Gastrocnemius medialis (tissue), 4 donors: ENCODE measurements around the gene CEP72.

ENCODE experiments used
- POLR2A ChIP-seq, 2 donors: fragments of 450-650 bp; IDR thresholded peaks; one replicate each; pipeline ENCODE4 v1.6.1; 2017; ENCODE audit warnings: antibody characterized with exemption in 2 of 2, mild to moderate bottlenecking in 2 of 2, moderate library complexity in 2 of 2
- TF ChIP-seq, protein P1 (sequence below), 5 experiments: fragments of 450-650 bp in 3 of 5; fragments of 200-600 bp in 2 of 5; sonication (generic) in 2 of 5; IDR thresholded peaks in 4 of 5; conservative IDR thresholded peaks in 1 of 5; 1 replicate in 4 of 5; 2 replicates in 1 of 5; pipeline ENCODE4 v1.5.1; 2016 to 2019; ENCODE audit warnings: antibody characterized with exemption in 5 of 5, mild to moderate bottlenecking in 3 of 5, moderate library complexity in 3 of 5

DNA sequence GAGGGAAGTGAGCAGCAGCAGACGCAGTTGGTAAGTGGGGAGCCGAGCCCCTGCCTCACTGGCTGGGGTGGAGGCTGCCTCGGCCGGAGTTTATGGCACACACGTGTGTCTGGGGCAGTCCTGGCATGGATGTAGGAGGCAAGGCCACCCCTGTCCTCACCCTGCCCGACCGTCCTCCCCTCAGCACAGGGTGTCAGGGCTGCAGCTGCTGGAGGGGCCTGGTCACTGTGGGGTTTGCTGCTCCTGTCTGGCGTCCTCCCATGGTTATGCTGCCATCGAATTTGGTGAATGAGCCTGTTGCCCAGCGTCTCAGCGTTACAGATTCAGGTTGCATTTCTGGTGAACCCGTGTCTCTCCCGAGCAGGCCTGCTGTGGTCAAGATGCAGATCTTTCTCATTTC is 32.4 kb downstream of the CEP72 start:
- TF ChIP-seq, protein P1, sequence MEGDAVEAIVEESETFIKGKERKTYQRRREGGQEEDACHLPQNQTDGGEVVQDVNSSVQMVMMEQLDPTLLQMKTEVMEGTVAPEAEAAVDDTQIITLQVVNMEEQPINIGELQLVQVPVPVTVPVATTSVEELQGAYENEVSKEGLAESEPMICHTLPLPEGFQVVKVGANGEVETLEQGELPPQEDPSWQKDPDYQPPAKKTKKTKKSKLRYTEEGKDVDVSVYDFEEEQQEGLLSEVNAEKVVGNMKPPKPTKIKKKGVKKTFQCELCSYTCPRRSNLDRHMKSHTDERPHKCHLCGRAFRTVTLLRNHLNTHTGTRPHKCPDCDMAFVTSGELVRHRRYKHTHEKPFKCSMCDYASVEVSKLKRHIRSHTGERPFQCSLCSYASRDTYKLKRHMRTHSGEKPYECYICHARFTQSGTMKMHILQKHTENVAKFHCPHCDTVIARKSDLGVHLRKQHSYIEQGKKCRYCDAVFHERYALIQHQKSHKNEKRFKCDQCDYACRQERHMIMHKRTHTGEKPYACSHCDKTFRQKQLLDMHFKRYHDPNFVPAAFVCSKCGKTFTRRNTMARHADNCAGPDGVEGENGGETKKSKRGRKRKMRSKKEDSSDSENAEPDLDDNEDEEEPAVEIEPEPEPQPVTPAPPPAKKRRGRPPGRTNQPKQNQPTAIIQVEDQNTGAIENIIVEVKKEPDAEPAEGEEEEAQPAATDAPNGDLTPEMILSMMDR (IDR thresholded peaks at IDR 0.05 in 4 of 5, conservative IDR thresholded peaks at IDR 0.05 in 1 of 5): no peak
- TF ChIP-seq POLR2A (IDR thresholded peaks at IDR 0.05): no peak
